Measurements from ENCODE around the gene COMMD10. TPM values are rescaled to one million over a fixed set of nuclear protein-coding genes. Genes with fewer than 3 reads are reported as not detected.

The COMMD10 gene
- total RNA-seq, 1 experiment from 2014 or later = 39.8 TPM

DNA sequence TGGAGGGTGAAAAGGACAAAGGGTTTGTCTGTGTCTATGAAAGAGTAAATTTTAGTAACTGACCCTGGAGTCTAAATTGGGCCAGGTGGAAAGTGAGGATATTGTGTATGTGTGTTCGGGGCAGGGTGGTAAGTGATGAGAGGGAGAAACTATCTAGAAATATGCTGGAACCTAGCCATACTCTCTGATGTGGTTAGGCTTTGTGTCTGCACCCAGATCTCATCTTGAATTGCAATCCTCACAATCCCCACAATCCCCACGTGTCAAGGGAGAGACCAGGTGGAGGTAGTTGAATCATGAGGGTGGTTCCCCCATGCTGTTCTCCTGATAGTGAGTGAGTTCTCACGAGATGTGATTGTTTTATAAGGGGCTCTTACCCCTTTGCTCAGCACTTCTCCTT, 60.6 kb downstream of the COMMD10 start:
- Mint-ChIP-seq H3K27ac (ENCODE audit: unreplicated experiment) (no peak overlapping the region), H3K27me3 (ENCODE audit: unreplicated experiment) (no peaks in the 10 kb centered on the region), H3K36me3 (ENCODE audit: insufficient read depth, unreplicated experiment) (no peaks in the 10 kb centered on the region), H3K4me3 (ENCODE audit: low read depth, unreplicated experiment) (no peak overlapping the region), H3K9me3 (ENCODE audit: low read depth, unreplicated experiment) (no peaks in the 10 kb centered on the region), H3K4me1 (ENCODE audit: low read depth, unreplicated experiment) (no peaks in the 10 kb centered on the region)
- BruUV-seq (replicated peaks) = no TSS peak
- TF ChIP-seq, protein P1, sequence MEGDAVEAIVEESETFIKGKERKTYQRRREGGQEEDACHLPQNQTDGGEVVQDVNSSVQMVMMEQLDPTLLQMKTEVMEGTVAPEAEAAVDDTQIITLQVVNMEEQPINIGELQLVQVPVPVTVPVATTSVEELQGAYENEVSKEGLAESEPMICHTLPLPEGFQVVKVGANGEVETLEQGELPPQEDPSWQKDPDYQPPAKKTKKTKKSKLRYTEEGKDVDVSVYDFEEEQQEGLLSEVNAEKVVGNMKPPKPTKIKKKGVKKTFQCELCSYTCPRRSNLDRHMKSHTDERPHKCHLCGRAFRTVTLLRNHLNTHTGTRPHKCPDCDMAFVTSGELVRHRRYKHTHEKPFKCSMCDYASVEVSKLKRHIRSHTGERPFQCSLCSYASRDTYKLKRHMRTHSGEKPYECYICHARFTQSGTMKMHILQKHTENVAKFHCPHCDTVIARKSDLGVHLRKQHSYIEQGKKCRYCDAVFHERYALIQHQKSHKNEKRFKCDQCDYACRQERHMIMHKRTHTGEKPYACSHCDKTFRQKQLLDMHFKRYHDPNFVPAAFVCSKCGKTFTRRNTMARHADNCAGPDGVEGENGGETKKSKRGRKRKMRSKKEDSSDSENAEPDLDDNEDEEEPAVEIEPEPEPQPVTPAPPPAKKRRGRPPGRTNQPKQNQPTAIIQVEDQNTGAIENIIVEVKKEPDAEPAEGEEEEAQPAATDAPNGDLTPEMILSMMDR (IDR thresholded peaks at IDR 0.05; ENCODE audit: unreplicated experiment) = no peak
- CTCF ChIA-PET = no interaction called here
- no peak for DNase-seq
- intact Hi-C loops (cut with micrococcal nuclease; ENCODE audit: unreplicated experiment) = no loop called here

DNA sequence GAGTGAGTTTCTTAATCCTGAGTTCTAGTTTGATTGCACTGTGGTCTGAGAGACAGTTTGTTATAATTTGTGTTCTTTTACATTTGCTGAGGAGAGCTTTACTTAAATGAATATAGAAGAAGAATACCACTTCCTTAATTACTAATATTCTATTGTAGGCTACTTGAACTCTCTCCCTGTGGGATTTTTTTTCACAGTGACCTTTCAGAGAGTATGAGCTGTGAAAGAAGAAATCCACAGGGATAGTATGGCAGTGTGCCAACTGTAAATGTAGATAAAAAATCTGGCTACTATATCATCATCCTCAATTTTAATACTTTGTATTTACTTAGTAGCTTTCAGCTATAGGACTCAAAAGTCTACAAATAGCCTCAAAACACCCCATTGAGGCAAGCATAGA, 67.3 kb downstream of the COMMD10 start:
- TF ChIP-seq, protein P1 (IDR thresholded peaks at IDR 0.05; ENCODE audit: unreplicated experiment) = no peak
- Mint-ChIP-seq H3K4me3 (ENCODE audit: low read depth, unreplicated experiment) (no peak overlapping the region), H3K27ac (ENCODE audit: unreplicated experiment) (no peak overlapping the region), H3K27me3 (ENCODE audit: unreplicated experiment) (no peaks in the 10 kb centered on the region), H3K36me3 (ENCODE audit: insufficient read depth, unreplicated experiment) (no peaks in the 10 kb centered on the region), H3K4me1 (ENCODE audit: low read depth, unreplicated experiment) (no peaks in the 10 kb centered on the region), H3K9me3 (ENCODE audit: low read depth, unreplicated experiment) (no peaks in the 10 kb centered on the region)
- intact Hi-C loops (cut with micrococcal nuclease; ENCODE audit: unreplicated experiment) = no loop called here
- CTCF ChIA-PET = no interaction called here
- DNase-seq = no peak
- no TSS peak for BruUV-seq (replicated peaks)

DNA sequence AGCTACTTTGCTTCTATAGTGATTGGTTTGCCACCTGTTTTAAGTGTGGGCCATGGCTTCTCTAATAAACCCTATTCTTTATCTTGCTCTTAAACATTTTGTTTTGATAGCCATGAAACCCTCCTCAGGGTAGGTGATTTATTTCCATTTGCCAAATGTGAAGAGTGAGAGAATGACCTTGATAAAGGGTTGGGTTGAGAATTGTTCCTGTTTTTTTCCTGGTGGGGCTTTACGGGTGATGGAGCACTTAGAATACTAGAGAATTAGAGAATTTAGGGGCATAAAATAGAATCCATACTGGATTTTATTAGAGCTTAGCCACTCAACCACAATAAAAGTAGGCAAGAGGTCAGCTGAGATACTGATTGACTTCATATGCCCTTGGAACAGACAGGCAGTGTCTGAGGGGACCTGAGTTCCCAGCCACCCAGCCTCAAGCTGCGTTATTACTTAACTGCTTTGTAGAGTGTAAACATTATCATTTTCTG, 68.9 kb downstream of the COMMD10 start:
- Mint-ChIP-seq H3K4me3 (ENCODE audit: low read depth, unreplicated experiment) (no peak overlapping the region), H3K36me3 (ENCODE audit: insufficient read depth, unreplicated experiment) (no peaks in the 10 kb centered on the region), H3K9me3 (ENCODE audit: low read depth, unreplicated experiment) (no peaks in the 10 kb centered on the region), H3K4me1 (ENCODE audit: low read depth, unreplicated experiment) (peaks cover under 1% of the 10 kb centered on the region), H3K27ac (ENCODE audit: unreplicated experiment) (no peak overlapping the region), H3K27me3 (ENCODE audit: unreplicated experiment) (no peaks in the 10 kb centered on the region)
- CTCF ChIA-PET = no interaction called here
- intact Hi-C loops (cut with micrococcal nuclease; ENCODE audit: unreplicated experiment) = no loop called here
- no peak for DNase-seq
- BruUV-seq (replicated peaks) = no TSS peak
- TF ChIP-seq, protein P1 (IDR thresholded peaks at IDR 0.05; ENCODE audit: unreplicated experiment) = no peak

DNA sequence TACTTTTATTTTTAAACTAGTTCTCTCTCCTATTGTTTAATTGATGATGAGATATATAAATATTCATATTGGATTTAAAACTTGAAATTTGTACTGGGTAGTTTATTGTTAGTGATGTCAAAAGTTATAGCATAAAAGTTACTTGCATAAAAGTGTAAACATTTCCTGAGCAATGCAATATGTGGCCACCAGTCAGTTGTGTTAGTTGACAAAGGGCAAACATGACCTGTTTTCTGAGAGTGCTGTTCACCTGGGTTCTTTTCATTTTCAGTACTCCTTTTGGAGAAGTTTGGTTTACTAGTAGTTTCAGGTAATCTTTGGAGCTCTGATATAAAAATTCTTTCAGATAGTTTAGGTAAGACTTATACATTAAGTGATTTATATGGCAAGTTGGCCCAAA, 69.4 kb downstream of the COMMD10 start:
- TF ChIP-seq, protein P1 (IDR thresholded peaks at IDR 0.05; ENCODE audit: unreplicated experiment) = no peak
- intact Hi-C loops (cut with micrococcal nuclease; ENCODE audit: unreplicated experiment) = no loop called here
- BruUV-seq (replicated peaks) = no TSS peak
- Mint-ChIP-seq H3K27me3 (ENCODE audit: unreplicated experiment) (no peaks in the 10 kb centered on the region), H3K9me3 (ENCODE audit: low read depth, unreplicated experiment) (no peaks in the 10 kb centered on the region), H3K27ac (ENCODE audit: unreplicated experiment) (no peak overlapping the region), H3K4me3 (ENCODE audit: low read depth, unreplicated experiment) (no peak overlapping the region), H3K36me3 (ENCODE audit: insufficient read depth, unreplicated experiment) (no peaks in the 10 kb centered on the region), H3K4me1 (ENCODE audit: low read depth, unreplicated experiment) (peaks cover 6% of the 10 kb centered on the region)
- CTCF ChIA-PET = no interaction called here
- no peak for DNase-seq

Measured in Calu3 (cell line).